ENCODE data around the gene PERCC1. TPM values are rescaled to one million over a fixed set of nuclear protein-coding genes. Genes with fewer than 3 reads are reported as not detected.

The PERCC1 gene
- total and polyA plus RNA-seq, 2 of the 4 experiments (the other 2 are of a cell fraction): not detected

DNA sequence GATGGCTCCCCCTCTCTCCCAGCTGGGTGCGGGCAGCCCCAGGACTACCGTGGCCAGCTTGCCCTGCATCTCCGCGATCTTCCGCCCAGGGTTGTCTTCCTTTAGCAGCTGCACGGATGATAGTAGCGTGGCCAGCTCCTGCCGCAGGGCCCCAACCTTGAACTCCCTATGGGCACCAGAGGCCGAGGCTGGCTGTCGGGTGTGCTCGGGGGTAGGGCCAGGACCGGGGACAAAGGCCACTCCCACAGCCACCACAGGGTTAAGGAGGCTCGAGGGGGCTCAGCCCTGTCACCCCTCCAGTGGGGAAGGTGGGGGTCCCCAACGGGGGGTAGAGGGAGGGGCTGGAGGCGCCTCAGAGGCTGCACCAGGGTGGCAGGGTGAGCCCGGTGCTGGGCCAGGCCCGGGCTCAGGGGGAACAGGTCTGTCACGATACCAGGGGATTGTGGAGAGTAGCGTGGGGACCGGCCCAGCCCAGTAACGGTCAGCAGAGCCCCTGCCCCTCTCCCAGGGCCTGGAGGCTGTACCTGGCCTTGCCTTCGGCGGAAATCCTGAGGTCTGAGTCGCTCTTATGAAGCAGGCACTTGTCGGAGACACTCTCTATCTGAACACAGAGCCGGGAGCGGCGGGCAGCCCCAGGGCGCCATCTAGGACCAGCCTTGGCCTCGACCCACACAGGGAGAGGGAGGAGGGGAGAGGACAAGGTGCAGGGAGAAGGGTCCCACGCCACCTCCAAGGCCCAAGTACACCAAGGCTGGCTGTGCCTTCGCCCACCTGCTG, 5.2 kb downstream of the PERCC1 start:
- H4K8ac ChIP-seq (ENCODE audit: low read depth in 2 of 2, low read length in 2 of 2): no peak overlapping the region
- no peaks in the 10 kb centered on the region for H3K9me3 ChIP-seq (ENCODE audit: control insufficient read depth, insufficient read depth, low read length)
- ChIA-PET CTCF (no interaction called here), POLR2A (ENCODE audit: unreplicated experiment) (no interaction called here)
- ATAC-seq (ENCODE audit: low read depth) (no peak), DNase-seq (no peak)
- H2AK9ac ChIP-seq (replicated peaks; ENCODE audit: low read depth, low read length, poor library complexity): peak overlapping the region; percentile 82
- H3K23ac ChIP-seq (ENCODE audit: low read depth, low read length): no peak overlapping the region
- no peak overlapping the region for H3K9ac ChIP-seq (ENCODE audit: low read depth, low read length)
- dilution Hi-C loops (cut with HindIII; ENCODE audit: low sequenced_read_pairs, unreplicated experiment) (no loop called here), in situ Hi-C loops (cut with MboI; ENCODE audit: low sequenced_read_pairs) (no loop called here), intact Hi-C loops (cut with micrococcal nuclease) (no loop called here)
- no peaks in the 10 kb centered on the region for H3K9me1 ChIP-seq (ENCODE audit: insufficient read depth, low read length)
- H2BK5ac ChIP-seq (ENCODE audit: low read depth, low read length, poor library complexity, severe bottlenecking): no peak overlapping the region
- H2BK20ac ChIP-seq (ENCODE audit: low read depth, low read length): no peak overlapping the region
- no peak overlapping the region for H3K18ac ChIP-seq (ENCODE audit: low read depth, low read length)
- H2BK120ac ChIP-seq (ENCODE audit: low read depth, low read length): no peak overlapping the region
- no peak overlapping the region for H3K56ac ChIP-seq (ENCODE audit: extremely low read depth, insufficient read depth, low read length)
- no peak overlapping the region for H3K4me3 ChIP-seq (ENCODE audit: insufficient read depth, low read depth, low read length)
- no peaks in the 10 kb centered on the region for H3K79me1 ChIP-seq (ENCODE audit: low read depth in 1 of 2, low read length in 2 of 2)
- H3K27me3 ChIP-seq (ENCODE audit: control insufficient read depth, insufficient read depth, low read length): peaks cover 8% of the 10 kb centered on the region; the same call in 1 of the 2 replicates
- H3K27ac ChIP-seq (ENCODE audit: insufficient read depth, low read length): no peak overlapping the region
- WGBS, 2 experiments (ENCODE audit: extremely low coverage in 2 of 2, insufficient read length in 1 of 2): 83% methylated on average over 17 of the region's 32 CpGs; no CpG with 5 or more reads in 1 of the 2 experiments
- H3K36me3 ChIP-seq (ENCODE audit: control insufficient read depth, insufficient read depth, low read length): no peaks in the 10 kb centered on the region
- no peaks in the 10 kb centered on the region for H4K20me1 ChIP-seq (ENCODE audit: insufficient read depth, low read length)
- no peak overlapping the region for H2AK5ac ChIP-seq (ENCODE audit: low read depth, low read length)
- BruUV-seq (replicated peaks): no TSS peak
- no peak overlapping the region for H3K4me2 ChIP-seq (ENCODE audit: low read depth, low read length)
- no peak overlapping the region for H3K4ac ChIP-seq (ENCODE audit: low read depth, low read length)
- H2AFZ ChIP-seq (replicated peaks; ENCODE audit: low read length, poor library complexity): no peak overlapping the region
- H4K91ac ChIP-seq (ENCODE audit: insufficient read depth, low read depth, low read length): no peak overlapping the region
- H4K5ac ChIP-seq (ENCODE audit: low read depth, low read length): no peak overlapping the region
- no peak for TF ChIP-seq FOS (IDR thresholded peaks at IDR 0.05; ENCODE audit: low read depth, low read length)
- TF ChIP-seq RAD21 (IDR thresholded peaks at IDR 0.05; ENCODE audit: low read length): no peak
- H3K14ac ChIP-seq (replicated peaks; ENCODE audit: low read depth, low read length): no peak overlapping the region
- no peaks in the 10 kb centered on the region for H3K4me1 ChIP-seq (ENCODE audit: control insufficient read depth, insufficient read depth, low read length)
- no peak overlapping the region for H2BK15ac ChIP-seq (ENCODE audit: low read depth, low read length)

Measured in IMR-90 (cell line).